Measurements from ENCODE around the gene RFX5.

Gene RFX5

DNA sequence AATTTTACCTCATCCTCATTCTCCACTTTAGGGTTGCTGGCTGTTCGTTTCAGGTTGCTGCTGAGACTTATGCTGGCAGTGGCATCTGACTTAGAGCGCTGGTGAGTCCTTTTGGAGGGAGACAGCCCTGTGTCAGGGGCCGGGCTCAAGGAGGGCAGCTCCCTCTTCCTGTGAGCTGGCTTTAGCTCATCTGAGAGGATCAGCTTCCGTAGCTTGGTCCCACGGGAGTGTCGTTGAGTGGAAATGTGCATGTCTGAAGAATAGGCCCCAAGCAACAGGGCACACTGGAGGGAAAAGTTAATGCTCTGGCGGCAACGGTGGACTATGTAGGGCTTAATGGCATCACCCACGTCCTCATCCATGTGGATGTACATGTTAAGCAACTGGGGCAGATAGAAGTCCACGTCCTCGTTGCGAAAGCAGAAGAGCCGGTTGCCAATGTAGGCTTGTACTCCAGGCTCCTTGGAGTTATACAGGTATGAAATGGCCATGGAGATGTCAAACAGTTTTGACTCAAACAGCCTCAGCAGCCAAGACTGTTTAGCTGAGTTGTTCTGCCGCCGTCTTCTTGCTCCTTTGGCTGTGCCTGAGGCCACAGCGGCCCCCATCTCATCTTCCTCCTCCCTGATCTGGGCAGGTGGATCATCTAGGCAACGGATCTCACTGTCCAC lies 31.4 kb downstream of the RFX5 start:
- no peak overlapping the region for H3K9ac ChIP-seq (ENCODE audit: low read length)
- no peak for TF ChIP-seq EZH2phosphoT487 (IDR thresholded peaks at IDR 0.05; ENCODE audit: low read depth)
- TF ChIP-seq CTCF (IDR thresholded peaks at IDR 0.05; ENCODE audit: low read depth, low read length): no peak

DNA sequence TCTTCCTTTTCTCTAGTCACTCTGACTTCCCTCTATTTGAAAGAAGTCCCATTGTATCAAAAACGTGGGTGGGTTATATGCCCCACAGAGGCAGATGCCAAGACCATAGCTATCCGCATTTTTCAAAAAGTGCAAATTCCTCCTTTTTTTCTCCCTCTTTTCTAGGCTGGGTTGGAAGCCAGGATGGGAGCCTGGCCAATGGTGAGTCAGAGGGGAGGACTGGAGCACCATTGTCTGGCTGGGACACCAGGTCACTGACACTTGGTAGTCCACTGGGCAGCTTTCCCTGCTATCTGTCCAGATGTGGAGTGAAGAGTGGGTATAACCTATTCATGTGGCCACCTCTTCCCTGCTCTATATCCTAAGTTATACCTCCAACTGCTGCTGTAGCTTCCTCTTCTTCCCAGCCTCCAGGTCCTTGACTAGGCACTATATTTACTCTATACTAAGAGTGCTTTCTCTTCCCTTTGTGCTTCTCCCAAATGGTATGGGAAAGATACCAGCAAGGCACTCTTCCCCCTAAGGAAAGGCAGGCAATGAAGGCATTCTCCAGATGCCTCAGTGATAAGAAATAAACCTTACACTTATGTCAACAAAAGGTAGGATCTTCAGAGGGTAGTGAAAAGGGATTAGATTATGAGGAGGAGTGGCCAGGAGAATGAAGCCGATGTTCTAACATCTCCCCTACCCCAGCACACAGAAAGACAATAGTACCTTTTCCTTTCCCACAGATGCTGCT lies 32.7 kb downstream of the RFX5 start:
- H3K9ac ChIP-seq (ENCODE audit: low read length): no peak overlapping the region
- no peaks in the 10 kb centered on the region for H3K27me3 ChIP-seq (ENCODE audit: low read depth, low read length)
- TF ChIP-seq EZH2phosphoT487 (IDR thresholded peaks at IDR 0.05; ENCODE audit: low read depth) (no peak), CTCF (IDR thresholded peaks at IDR 0.05; ENCODE audit: low read depth, low read length) (no peak)

More for the DNA sequence above, 31.4 kb downstream of the RFX5 start:
- Histone ChIP-seq H2AFZ (ENCODE audit: low read depth, low read length) (no peak overlapping the region), H4K20me1 (ENCODE audit: insufficient read depth, low read length) (peaks cover 16% of the 10 kb centered on the region; the same call in 1 of the 2 replicates), H3K9me3 (ENCODE audit: insufficient read depth, low read length) (no peaks in the 10 kb centered on the region), H3K4me3 (ENCODE audit: low read length) (no peak overlapping the region), H3K36me3 (replicated peaks; ENCODE audit: low read depth, low read length) (peaks cover 67% of the 10 kb centered on the region), H3K4me2 (ENCODE audit: low read length) (no peak overlapping the region), H3K4me1 (ENCODE audit: low read length) (no peaks in the 10 kb centered on the region), H3K79me2 (ENCODE audit: low read length) (peaks cover 38% of the 10 kb centered on the region; the same call in 1 of the 2 replicates), H3K27me3 (ENCODE audit: low read depth, low read length) (no peaks in the 10 kb centered on the region), H3K27ac (ENCODE audit: low read length) (no peak overlapping the region)

DNA sequence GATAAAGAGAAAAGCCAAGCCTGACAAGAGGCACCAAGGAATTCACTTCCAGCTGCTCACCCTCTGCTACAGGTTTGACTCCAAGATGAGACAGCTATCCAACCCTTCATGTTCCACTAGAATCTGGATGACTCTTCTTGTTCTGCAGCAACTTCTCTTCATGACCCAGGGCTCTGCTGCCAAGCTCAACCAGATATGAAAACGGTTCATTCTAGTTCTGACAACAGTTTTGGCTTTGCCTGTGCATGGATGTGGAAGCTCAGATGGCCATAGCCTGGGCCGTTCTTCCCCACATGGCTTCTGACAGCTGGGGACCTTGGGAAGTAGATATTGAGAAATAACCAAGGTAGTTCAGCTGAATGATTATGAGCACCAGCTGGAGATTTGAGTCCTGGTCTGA lies 33.6 kb downstream of the RFX5 start:
- H3K9me3 ChIP-seq (ENCODE audit: insufficient read depth, low read length): no peaks in the 10 kb centered on the region
- no peak overlapping the region for H3K9ac ChIP-seq (ENCODE audit: low read length)
- no peak overlapping the region for H3K27ac ChIP-seq (ENCODE audit: low read length)
- no peak overlapping the region for H3K4me3 ChIP-seq (ENCODE audit: low read length)
- TF ChIP-seq EZH2phosphoT487 (IDR thresholded peaks at IDR 0.05; ENCODE audit: low read depth): no peak
- TF ChIP-seq CTCF (IDR thresholded peaks at IDR 0.05; ENCODE audit: low read depth, low read length): no peak
- no peaks in the 10 kb centered on the region for H3K4me1 ChIP-seq (ENCODE audit: low read length)
- peaks cover 68% of the 10 kb centered on the region for H3K36me3 ChIP-seq (replicated peaks; ENCODE audit: low read depth, low read length)
- no peak overlapping the region for H3K4me2 ChIP-seq (ENCODE audit: low read length)
- H2AFZ ChIP-seq (ENCODE audit: low read depth, low read length): no peak overlapping the region
- peaks cover 28% of the 10 kb centered on the region; the same call in 1 of the 2 replicates for H3K79me2 ChIP-seq (ENCODE audit: low read length)
- H4K20me1 ChIP-seq (ENCODE audit: insufficient read depth, low read length): peaks cover 19% of the 10 kb centered on the region; the same call in 1 of the 2 replicates
- no peaks in the 10 kb centered on the region for H3K27me3 ChIP-seq (ENCODE audit: low read depth, low read length)

More for the DNA sequence above, 32.7 kb downstream of the RFX5 start:
- peaks cover 34% of the 10 kb centered on the region; the same call in 1 of the 2 replicates for H3K79me2 ChIP-seq (ENCODE audit: low read length)
- H3K27ac ChIP-seq (ENCODE audit: low read length): no peak overlapping the region
- H3K4me1 ChIP-seq (ENCODE audit: low read length): no peaks in the 10 kb centered on the region
- H3K4me2 ChIP-seq (ENCODE audit: low read length): no peak overlapping the region
- H4K20me1 ChIP-seq (ENCODE audit: insufficient read depth, low read length): peaks cover 19% of the 10 kb centered on the region; the same call in 1 of the 2 replicates
- H3K36me3 ChIP-seq (replicated peaks; ENCODE audit: low read depth, low read length): peaks cover 70% of the 10 kb centered on the region
- no peak overlapping the region for H3K4me3 ChIP-seq (ENCODE audit: low read length)
- H3K9me3 ChIP-seq (ENCODE audit: insufficient read depth, low read length): no peaks in the 10 kb centered on the region
- no peak overlapping the region for H2AFZ ChIP-seq (ENCODE audit: low read depth, low read length)

- H4K20me1 ChIP-seq (ENCODE audit: insufficient read depth, low read length): peaks cover 19% of the 10 kb centered on the region; the same call in 1 of the 2 replicates
- no peak for TF ChIP-seq CTCF (IDR thresholded peaks at IDR 0.05; ENCODE audit: low read depth, low read length)
- no peak for TF ChIP-seq EZH2phosphoT487 (IDR thresholded peaks at IDR 0.05; ENCODE audit: low read depth)
- no peak overlapping the region for H2AFZ ChIP-seq (ENCODE audit: low read depth, low read length)
- H3K4me1 ChIP-seq (ENCODE audit: low read length): no peaks in the 10 kb centered on the region
- H3K9ac ChIP-seq (ENCODE audit: low read length): no peak overlapping the region
- H3K27me3 ChIP-seq (ENCODE audit: low read depth, low read length): no peaks in the 10 kb centered on the region
- no peak overlapping the region for H3K4me3 ChIP-seq (ENCODE audit: low read length)
- no peaks in the 10 kb centered on the region for H3K9me3 ChIP-seq (ENCODE audit: insufficient read depth, low read length)
- no peak overlapping the region for H3K27ac ChIP-seq (ENCODE audit: low read length)
- H3K4me2 ChIP-seq (ENCODE audit: low read length): no peak overlapping the region
- peaks cover 75% of the 10 kb centered on the region for H3K36me3 ChIP-seq (replicated peaks; ENCODE audit: low read depth, low read length)
- H3K79me2 ChIP-seq (ENCODE audit: low read length): peaks cover 28% of the 10 kb centered on the region; the same call in 1 of the 2 replicates
Observed at GRCh38 chr1:151312826-151313225, 34.2 kb downstream of the RFX5 start.
